GM12878 (cell line): ENCODE measurements around the gene ACTMAP. TPM values are rescaled to one million over a fixed set of nuclear protein-coding genes. Genes with fewer than 3 reads are reported as not detected.

ENCODE experiments used
- BHLHE40 ChIP-seq, 2 experiments: fragments of 450-650 bp in 1 of 2; IDR thresholded peaks; 2 replicates each; pipeline ENCODE4 v1.6.1; 2011 to 2017; ENCODE audit warnings: low read depth in 2 of 2, borderline replicate concordance in 1 of 2, improper control_type of control experiment in 1 of 2, low read length in 1 of 2, mild to moderate bottlenecking in 1 of 2
- CHD2 ChIP-seq: IDR thresholded peaks from 2 replicates; pipeline ENCODE4 v1.6.1; 2011; ENCODE audit warnings: low read depth, low read length, improper control_type of control experiment, borderline replicate concordance
- DPF2 ChIP-seq: fragments of 450-650 bp; IDR thresholded peaks from 2 replicates; pipeline ENCODE4 v1.6.1; 2017; ENCODE audit warnings: mild to moderate bottlenecking
- IKZF1 ChIP-seq: fragments of 450-650 bp; conservative IDR thresholded peaks from 2 replicates; pipeline ENCODE4 v1.6.1; 2017; ENCODE audit warnings: antibody characterized with exemption, mild to moderate bottlenecking
- KDM1A ChIP-seq: fragments of 200-600 bp; sonication (generic); IDR thresholded peaks from 2 replicates; pipeline ENCODE4 v1.6.1; 2016; ENCODE audit warnings: borderline replicate concordance
- MLLT1 ChIP-seq: fragments of 450-650 bp; IDR thresholded peaks from 2 replicates; pipeline ENCODE4 v1.6.1; 2016; ENCODE audit warnings: mild to moderate bottlenecking
- MTA3 ChIP-seq: IDR thresholded peaks from 2 replicates; pipeline ENCODE4 v1.6.1; 2012; ENCODE audit warnings: low read length, inconsistent platforms, borderline replicate concordance
- NR2F1 ChIP-seq: fragments of 450-650 bp; conservative IDR thresholded peaks from 2 replicates; pipeline ENCODE4 v1.6.1; 2017; ENCODE audit warnings: mild to moderate bottlenecking
- RAD21 ChIP-seq: IDR thresholded peaks from 2 replicates; pipeline ENCODE4 v1.6.1; 2011; ENCODE audit warnings: mild to moderate bottlenecking, low read depth, low read length, moderate library complexity; ENCODE audit not compliant: insufficient read depth
- RUNX3 ChIP-seq: IDR thresholded peaks from 2 replicates; pipeline ENCODE4 v1.6.1; 2012; ENCODE audit warnings: low read length, inconsistent platforms
- SIX5 ChIP-seq: IDR thresholded peaks from 2 replicates; pipeline ENCODE4 v1.6.1; 2011; ENCODE audit warnings: mild to moderate bottlenecking, low read depth, low read length, moderate library complexity; ENCODE audit not compliant: severe bottlenecking
- SMAD1 ChIP-seq: fragments of 450-650 bp; IDR thresholded peaks from 2 replicates; pipeline ENCODE4 v1.6.1; 2018; ENCODE audit warnings: mild to moderate bottlenecking, low read depth; ENCODE audit not compliant: partially characterized antibody
- SREBF2 ChIP-seq: IDR thresholded peaks from 2 replicates; pipeline ENCODE4 v1.6.1; 2012; ENCODE audit warnings: mild to moderate bottlenecking, low read length
- TARDBP ChIP-seq: IDR thresholded peaks from 2 replicates; pipeline ENCODE4 v1.6.1; 2016; ENCODE audit warnings: borderline replicate concordance
- ZBED1 ChIP-seq: IDR thresholded peaks from 2 replicates; pipeline ENCODE4 v1.6.1; 2016; ENCODE audit warnings: borderline replicate concordance
- polyA plus RNA-seq, 11 experiments: library from polyadenylated mRNA; depleted of rRNA in 4 of 11; unstranded in 6 of 11; stranded (reverse) in 5 of 11; fragments of >200 nt; fragmentation: Nextera tagmentation in 4 of 11; fragmentation: Illumina TruSeq in 1 of 11; extraction: Ambion mirVana in 4 of 11; extraction: Trizol in 1 of 11; gene quantifications; 1 replicate in 1 of 11; 2 replicates in 10 of 11; pipeline versions ENCODE4 v1.2.1 to v1.2.3, GENCODE V29; 2011 to 2016; ENCODE audit warnings: inconsistent platforms in 2 of 11, missing spikeins in 2 of 11, low read depth in 1 of 11
- total RNA-seq, 4 experiments: library from RNA; depleted of rRNA in 3 of 4; stranded (reverse); fragments of >200 nt in 3 of 4; fragmentation: Illumina TruSeq in 1 of 4; extraction: Trizol in 1 of 4; gene quantifications; 2 replicates each; pipeline versions ENCODE4 v1.2.1 to v1.2.3, GENCODE V29; 2013 to 2021
- TF ChIP-seq, protein P1 (sequence below): fragments of 450-650 bp; IDR thresholded peaks from 2 replicates; pipeline ENCODE4 v1.6.1; 2017; ENCODE audit warnings: low read depth, mild to moderate bottlenecking, moderate library complexity
- TF ChIP-seq, protein P2 (sequence below): fragments of 450-650 bp; formaldehyde crosslinking; IDR thresholded peaks from 2 replicates; pipeline ENCODE4 v1.4.0; 2020; ENCODE audit warnings: mild to moderate bottlenecking, moderate library complexity

Gene ACTMAP
- total and polyA plus RNA-seq, 10 of the 15 experiments (the other 5 are each of a cell fraction or from before 2014, with no cell fraction given) = 3.0 to 26.2 (median 11.1) TPM

DNA sequence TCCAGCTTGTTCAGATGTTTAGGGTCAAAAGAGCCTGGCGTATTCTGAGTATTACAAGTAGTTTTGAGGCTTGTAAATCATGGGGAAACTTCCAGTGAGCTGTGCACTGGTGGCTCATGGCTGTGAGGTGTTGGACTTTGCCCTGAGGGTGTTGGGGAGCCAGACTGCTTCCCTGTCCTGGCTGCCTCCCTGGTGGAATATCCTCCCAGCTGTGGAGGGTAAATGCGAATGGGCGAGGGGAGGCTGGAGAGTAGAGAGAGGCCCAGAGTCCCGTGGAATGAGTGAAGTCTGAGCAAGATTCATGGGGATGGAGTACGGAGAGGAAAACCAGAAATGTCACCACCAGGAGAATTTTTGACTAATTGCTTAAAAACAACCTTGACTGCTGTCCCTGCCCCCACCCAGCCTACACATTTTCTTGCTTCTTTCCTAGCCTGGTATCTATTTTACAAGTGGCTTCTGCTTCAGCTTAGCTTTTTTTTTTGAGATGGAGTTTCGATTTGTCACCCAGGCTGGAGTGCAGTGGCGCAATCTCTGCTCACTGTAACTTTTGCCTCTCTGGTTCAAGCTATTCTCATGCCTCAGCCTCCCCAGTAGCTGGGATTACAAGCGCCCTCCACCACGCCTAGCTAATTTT lies 4.5 kb upstream of the ACTMAP start (continued):
- TF ChIP-seq SIX5 (no peak), IKZF1 (peak; percentile 93), DPF2 (0 out of 2 replicates have a peak, but pooled peaks have one; percentile 51), RAD21 (no peak), SREBF2 (no peak), TARDBP (no peak), MLLT1 (peak; percentile 57; the same call in 1 of the 2 replicates), CHD2 (0 out of 2 replicates have a peak, but pooled peaks have one; percentile 6), KDM1A (no peak), ZBED1 (no peak), MTA3 (0 out of 2 replicates have a peak, but pooled peaks have one; percentile 43), RUNX3 (peak; percentile 24; the same call in 1 of the 2 replicates), NR2F1 (peak; percentile 58), BHLHE40 (IDR thresholded peaks at IDR 0.05; ENCODE audit: borderline replicate concordance in 1 of 2, low read depth in 2 of 2, low read length in 1 of 2) (0 out of 4 replicates have a peak, but pooled peaks of 1 of the 2 experiments have one; percentile 11), SMAD1 (no peak)
- TF ChIP-seq, protein P1, sequence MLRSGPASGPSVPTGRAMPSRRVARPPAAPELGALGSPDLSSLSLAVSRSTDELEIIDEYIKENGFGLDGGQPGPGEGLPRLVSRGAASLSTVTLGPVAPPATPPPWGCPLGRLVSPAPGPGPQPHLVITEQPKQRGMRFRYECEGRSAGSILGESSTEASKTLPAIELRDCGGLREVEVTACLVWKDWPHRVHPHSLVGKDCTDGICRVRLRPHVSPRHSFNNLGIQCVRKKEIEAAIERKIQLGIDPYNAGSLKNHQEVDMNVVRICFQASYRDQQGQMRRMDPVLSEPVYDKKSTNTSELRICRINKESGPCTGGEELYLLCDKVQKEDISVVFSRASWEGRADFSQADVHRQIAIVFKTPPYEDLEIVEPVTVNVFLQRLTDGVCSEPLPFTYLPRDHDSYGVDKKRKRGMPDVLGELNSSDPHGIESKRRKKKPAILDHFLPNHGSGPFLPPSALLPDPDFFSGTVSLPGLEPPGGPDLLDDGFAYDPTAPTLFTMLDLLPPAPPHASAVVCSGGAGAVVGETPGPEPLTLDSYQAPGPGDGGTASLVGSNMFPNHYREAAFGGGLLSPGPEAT = peak; percentile 46; the same call in 1 of the 2 replicates
- TF ChIP-seq, protein P2, sequence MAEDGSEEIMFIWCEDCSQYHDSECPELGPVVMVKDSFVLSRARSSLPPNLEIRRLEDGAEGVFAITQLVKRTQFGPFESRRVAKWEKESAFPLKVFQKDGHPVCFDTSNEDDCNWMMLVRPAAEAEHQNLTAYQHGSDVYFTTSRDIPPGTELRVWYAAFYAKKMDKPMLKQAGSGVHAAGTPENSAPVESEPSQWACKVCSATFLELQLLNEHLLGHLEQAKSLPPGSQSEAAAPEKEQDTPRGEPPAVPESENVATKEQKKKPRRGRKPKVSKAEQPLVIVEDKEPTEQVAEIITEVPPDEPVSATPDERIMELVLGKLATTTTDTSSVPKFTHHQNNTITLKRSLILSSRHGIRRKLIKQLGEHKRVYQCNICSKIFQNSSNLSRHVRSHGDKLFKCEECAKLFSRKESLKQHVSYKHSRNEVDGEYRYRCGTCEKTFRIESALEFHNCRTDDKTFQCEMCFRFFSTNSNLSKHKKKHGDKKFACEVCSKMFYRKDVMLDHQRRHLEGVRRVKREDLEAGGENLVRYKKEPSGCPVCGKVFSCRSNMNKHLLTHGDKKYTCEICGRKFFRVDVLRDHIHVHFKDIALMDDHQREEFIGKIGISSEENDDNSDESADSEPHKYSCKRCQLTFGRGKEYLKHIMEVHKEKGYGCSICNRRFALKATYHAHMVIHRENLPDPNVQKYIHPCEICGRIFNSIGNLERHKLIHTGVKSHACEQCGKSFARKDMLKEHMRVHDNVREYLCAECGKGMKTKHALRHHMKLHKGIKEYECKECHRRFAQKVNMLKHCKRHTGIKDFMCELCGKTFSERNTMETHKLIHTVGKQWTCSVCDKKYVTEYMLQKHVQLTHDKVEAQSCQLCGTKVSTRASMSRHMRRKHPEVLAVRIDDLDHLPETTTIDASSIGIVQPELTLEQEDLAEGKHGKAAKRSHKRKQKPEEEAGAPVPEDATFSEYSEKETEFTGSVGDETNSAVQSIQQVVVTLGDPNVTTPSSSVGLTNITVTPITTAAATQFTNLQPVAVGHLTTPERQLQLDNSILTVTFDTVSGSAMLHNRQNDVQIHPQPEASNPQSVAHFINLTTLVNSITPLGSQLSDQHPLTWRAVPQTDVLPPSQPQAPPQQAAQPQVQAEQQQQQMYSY = no peak
